Right renal cortex interstitium (tissue), 3 donors: ENCODE results near the gene OLFM1. TPM values are rescaled to one million over a fixed set of nuclear protein-coding genes. Genes with fewer than 3 reads are reported as not detected.
"Not testable (repeated sequence)": the region's sequence is repeated elsewhere in the genome, so short reads cannot be mapped to it uniquely, and the experiment has no call there.

ENCODE experiments used
- DNase-seq, 3 donors: peaks; one replicate each; pipeline ENCODE4 v3.0.0-alpha.2; 2013; ENCODE audit warnings: low read depth in 3 of 3, low spot score in 2 of 3
- polyA plus RNA-seq, 3 donors: library from polyadenylated mRNA; unstranded; fragments of 120-200 nt; gene quantifications; one replicate each; pipeline ENCODE4 v1.2.1, GENCODE V29; 2013; ENCODE audit not compliant: insufficient read length in 3 of 3

Gene OLFM1
- polyA plus RNA-seq, 3 donors: 3.2 to 5.7 (median 3.6) TPM

DNA sequence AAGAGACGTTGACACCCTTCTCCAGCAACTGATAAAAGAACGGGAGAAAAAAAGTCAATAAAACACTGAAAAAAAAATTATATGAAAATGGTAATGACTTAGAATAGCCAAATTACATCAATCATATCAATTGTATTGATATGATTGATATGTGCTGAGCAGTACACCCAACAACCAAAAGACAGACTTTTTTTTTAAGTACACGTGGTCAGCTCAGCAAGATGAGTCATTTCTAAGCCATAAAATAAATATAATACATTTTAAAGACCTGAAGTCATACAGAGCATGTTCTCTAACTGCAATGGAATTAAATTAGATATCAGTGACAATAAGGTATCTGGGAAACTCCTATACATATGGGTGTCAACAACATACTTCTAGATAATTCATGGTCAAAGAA is 30.9 kb upstream of the OLFM1 start:
- no peak for DNase-seq

DNA sequence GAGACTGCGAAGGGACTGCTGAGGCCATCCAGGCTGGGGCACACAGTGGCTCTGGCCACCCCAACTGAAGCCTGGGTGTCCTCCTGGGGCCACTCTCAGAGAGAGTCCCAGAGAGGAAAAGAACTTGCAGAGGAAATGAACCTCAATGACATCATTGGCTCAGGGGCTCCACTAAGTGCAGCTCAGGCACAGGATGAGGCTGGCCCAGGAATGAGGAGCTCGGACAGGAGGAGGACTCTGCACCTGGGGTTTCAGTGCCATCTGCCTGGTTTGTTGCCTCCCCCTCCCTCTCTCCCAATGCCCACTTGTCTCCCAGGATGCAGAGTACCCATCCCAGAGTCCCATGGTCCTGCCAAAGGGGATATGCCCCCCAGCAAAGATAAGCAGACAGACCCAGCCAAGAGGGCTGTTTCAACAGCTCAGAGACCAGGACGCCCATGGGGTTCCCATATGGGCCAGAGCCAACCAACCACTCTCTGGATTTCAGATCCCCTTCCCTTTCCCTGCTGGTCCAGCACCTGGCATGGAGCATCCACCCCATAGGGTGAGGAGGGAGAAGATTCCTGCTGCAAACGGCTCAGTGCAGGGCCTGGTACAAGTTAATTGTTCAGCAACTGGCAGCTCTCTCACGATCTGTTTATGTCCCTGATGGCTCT is 26.9 kb upstream of the OLFM1 start:
- DNase-seq: no peak

DNA sequence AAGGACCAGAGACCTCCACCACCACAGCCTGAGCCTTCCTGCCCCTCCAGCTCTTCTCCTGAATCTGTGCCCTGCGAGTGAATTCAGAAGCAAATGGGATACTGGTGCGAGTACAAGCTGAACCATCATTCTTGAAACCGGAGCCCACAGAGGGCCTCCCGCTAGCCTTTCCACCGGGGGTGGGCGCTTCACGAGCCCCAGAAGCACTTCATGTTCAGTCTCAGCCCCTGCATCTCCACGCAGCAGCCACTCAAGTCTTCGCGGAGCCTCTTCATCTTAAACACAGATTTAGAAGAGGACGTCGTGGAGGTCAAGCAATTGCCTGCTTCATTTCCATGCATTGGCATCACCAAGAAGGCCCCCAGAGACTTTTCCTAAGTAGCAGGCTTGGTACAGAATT is 26.0 kb upstream of the OLFM1 start:
- no peak for DNase-seq

DNA sequence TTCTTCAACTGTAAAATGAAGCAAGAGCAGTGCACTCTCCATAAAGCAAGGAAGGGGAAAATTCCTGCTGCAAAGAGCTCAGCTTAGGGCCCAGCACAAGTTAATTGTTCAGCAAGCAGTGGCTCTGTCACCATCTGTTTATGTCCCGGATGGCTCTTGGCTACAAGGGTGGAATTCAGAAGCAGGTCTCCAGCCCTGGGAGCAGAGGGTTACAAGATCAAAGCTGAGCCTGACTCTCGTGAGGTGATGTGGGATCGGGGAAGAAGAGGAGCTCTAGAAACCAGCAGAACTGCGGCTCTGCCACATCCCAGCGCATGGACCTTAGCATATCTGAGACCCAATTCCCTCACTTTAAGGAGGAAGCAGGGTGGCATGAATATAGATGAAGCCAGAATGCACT is 25.2 kb upstream of the OLFM1 start:
- DNase-seq: no peak

DNA sequence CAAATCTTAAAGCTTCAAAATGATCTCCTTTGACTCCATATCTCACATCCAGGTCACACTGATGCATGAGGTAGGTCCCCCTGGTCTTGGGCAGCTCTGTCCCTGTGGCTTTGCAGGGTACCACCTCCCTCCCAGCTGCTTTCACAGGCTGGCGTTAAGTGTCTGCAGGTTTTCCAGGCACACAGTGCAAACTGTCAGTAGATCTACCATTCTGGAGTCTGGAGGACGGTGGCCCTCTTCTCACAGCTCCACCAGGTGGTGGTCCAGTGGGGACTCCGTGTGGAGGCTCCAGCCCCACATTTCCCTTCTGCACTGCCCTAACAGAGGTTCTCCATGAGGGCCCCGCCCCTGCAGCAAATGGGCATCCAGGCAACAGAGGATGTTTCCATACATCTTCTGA is 24.0 kb upstream of the OLFM1 start:
- DNase-seq: not testable (repeated sequence)

DNA sequence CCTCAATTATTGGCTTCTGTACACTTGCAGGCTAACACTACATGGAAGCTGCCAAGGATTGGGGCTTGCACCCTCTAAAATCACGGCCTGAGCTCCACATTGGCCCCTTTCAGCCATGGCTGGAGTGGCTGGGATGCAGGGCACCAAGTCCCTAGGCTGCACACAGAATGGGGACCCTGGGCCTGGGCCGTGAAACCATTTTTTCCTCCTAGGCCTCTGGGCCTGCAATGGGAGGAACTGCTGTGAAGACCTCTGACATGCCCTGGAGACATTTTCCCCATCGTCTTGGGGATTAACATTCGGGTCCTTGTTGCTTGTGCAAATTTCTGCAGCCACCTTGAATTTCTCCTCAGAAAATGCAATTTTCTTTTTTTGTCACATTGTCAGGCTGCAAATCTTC is 23.6 kb upstream of the OLFM1 start:
- not testable (repeated sequence) for DNase-seq

DNA sequence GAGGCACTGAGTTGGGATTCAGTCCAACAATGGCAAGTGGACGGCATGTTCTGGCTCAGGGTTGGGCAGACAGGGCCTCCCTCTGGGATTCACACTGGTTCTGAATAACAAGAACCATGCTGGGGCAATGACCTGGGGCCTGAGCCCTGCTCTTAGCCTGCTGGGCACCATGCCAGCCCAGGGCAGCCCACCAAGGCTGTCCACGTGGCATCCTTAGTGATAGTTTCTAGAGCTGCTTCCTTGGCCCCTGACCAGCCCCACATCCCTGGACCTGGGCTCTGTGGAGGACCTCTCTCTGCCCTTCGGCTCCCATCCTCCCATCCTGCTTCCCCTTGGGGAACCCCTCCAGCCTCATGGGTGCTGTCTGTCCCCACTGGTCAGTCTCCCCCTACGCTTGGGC is 22.3 kb upstream of the OLFM1 start:
- DNase-seq: no peak

DNA sequence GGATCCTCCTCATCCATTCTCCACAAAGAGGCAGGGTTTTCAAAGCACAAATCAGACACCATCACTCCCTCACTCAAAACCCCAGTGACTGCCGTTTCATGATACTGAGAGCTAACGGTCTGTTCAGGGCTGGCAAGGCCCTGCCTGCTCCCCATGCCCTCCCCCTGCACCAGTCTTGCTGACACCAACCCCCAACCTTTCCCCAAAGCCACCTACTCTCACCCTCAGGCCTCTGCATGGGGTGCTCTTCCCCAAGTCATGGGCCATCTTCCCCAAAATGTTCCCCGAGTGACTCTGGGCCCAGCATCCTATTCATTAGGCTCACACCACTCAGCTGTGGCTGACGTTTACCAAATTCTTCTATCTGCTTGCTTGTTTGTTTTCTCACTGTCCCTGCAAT is 21.7 kb upstream of the OLFM1 start:
- DNase-seq: no peak

DNA sequence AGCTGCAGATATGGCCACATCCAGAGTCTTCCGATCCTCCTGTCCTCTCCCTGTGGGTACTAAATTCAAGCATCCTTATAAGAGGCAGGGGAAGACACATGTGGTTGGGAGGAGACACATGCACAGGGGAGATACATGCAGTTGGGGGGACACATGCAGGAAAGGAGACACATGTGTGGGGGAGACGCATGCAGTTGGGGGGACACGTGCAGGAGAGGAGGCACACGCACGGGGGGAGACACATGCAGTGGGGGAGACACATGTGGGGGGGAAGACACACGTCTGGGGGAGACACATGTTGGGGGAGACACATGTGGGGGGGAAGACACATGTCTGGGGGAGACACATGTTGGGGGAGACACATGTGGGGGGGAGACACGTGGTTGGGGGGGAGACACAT is 21.2 kb upstream of the OLFM1 start:
- DNase-seq: no peak

DNA sequence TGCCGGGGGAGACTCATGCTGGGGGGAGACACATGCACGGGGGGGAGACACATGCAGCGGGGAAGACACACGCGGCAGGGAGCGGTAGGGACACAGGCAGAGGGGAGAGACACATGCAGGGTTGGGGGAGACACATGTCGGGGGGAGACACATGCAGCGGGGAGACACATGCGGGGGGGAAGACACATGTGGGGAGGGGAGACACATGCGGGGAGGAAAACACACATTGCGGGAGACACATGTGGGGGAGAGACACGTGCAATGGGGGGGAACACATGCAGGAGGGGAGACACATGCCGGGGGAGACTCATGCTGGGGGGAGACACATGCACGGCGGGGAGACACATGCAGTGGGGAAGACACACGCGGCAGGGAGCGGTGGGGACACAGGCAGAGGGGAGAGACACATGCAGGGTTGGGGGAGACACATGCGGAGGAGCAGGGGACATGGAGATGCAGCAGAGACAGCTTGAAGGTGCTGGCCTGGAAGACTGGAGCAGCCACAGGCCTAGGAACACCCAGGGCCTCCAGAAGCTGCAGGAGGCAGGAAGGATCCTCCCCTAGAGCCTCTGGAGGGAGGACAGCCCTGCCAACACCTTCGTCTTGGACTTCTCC is 20.3 kb upstream of the OLFM1 start:
- no peak for DNase-seq

DNA sequence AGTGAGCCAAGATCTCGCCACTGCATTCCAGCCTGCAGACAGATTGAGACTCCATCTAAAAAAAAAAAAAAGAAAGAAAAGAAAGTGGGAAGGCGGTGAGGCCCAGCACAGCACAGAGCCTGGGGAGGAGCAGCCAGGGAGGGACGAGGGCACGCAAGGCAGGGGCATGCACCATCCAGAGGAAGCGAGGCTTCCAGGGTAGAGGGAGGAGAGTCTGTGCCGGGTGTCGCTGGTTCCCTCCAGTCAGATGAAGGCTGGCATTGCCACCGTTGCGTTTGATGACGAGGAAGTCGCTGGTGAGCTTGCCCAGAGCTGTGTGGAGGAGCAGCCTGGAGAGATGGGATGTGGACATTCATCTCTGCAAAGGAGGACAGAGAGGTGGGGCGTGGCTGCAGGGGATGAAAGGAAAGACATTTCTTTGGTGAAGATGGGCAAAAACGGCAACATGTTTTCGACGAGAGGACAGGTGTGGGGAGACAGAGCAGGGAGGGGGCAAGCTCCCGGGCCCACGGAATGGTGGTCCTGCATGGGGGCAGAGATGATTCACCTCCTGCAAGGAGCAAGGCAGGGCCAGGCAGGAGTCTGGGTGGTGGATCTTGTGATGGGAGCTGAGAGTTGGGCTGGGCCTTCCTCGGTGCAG is 18.6 kb upstream of the OLFM1 start:
- no peak for DNase-seq

DNA sequence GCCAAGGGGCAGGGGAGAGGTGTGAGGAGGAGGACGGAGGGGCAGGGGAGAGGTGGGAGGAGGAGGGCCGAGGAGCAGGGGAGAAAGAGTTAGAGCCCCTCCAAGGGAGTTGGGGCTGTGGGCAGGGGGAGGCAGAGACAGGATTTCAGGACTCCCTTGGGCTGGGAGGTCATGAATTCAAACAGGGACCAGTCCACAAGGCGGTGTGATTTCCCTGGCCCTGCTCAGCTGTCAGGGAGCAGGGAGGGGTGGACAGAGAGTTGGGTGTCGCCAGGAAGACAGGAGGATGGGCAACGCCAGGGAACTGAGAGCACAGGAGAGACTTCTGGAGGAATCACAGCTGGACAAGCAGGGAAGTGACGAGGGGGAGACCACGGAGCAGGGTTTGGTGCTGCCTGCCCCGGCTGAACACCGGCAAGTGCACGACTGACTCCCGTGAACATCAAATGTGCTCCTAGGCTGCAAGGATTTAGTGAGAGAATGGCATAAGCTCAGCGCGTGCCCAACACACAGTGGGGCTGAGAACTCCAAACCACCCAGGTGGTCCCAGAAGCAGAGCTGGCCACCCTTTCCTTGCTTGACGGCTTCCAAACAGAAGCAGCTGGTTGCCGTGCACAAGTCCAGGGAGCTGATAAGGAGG is 17.8 kb upstream of the OLFM1 start:
- no peak for DNase-seq

DNA sequence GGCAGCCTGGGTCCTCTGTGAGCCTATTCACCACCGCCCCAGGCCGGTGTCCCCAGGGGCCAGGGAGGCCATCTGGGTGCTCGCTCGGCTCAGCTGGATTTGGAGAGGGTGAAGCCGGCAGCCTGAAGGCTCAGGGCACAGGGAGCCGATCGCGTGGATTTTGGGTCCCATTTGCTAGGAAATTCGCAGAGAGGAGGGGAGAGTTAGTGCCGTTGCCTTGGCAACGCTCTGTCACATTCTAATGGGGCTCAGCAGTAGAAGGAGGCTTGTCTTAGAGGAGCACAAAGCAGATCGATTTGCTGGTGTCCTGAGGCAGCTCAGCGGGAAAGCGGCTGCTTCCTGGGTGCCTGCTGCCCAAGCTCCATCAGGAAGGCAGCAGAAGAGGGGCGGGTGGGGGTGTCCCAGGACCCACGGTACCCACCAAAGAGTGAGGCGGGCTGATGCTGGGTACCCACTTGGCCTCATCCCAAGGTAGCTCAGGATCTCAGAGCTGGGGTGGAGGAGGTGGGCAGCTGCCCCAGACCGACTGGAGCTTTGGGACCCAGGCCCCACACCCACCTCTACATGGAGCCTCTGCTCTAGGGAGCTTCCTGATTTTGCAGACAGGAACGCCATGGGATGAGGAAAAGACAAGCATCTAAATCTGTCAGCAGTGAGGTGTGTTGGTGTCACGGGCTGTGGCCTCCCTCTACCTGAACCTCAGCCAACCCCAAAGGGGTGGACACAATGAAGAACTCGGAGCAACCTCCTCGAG is 17.1 kb upstream of the OLFM1 start:
- DNase-seq: no peak

DNA sequence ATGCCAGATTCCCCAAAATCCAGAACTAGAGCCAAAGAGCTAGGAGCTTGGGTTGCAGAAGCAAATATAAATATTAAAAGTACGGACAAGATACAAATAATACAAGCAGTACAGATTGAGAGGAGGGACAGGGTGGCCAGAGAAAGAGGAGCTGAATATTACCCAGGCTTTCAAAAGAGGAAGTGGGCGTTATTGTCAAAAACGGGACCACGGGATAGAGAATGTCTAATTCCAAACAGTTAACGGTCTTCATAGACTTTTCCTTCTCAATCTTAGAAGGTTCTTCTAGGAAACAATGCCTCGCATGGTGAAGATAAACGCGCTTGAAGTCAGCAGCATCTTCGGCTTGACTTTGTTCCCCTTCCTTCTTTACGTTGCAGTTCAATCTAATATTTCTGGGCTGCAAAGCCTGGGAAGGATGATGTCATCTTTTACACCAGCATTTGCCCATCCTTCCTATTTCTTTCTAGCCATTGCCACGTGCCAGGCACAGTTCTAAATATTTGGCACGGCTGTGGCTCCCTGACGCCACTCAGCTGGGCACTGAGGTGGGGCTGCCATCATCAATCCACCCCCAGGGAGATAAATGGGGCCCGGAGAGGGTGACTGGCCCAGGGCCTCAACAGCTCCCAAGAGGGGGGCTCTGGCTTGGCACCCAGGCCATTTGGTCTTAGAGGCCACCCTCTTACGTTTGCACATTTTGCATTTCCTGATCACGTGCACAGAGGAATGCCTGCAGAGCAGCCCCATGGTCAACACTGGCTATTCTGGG is 16.3 kb upstream of the OLFM1 start:
- DNase-seq: no peak

DNA sequence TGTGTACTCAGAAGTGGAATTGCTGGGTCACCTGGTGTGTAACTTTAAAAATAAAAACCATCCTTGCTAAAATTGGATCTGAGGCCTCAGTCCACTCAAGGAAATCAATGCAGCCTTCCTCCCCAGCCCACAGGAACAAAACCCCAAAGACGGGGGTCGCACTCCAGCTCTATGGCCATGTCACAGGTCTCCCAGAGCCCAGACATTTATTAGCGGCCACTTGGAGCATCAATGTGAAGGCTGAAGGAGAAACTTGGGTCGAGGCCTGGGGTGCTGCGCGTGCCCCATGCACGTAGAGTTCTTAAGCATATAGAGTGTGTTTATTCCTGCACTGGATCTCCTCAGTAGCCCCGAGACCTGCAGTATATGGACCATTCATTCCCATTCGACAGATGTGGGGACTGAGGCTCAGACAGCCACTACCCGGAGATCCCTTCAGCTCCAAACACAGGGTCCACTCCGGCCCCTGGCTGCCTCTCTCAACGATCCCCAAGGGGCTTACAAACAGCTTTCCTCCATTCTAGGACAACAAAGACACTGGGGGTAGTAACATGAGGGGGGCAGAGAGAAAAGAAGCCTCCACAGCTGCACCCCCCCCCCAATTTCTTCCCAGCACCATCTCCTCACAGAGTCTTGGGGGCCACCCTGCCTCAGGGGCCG is 14.3 kb upstream of the OLFM1 start:
- DNase-seq: no peak

DNA sequence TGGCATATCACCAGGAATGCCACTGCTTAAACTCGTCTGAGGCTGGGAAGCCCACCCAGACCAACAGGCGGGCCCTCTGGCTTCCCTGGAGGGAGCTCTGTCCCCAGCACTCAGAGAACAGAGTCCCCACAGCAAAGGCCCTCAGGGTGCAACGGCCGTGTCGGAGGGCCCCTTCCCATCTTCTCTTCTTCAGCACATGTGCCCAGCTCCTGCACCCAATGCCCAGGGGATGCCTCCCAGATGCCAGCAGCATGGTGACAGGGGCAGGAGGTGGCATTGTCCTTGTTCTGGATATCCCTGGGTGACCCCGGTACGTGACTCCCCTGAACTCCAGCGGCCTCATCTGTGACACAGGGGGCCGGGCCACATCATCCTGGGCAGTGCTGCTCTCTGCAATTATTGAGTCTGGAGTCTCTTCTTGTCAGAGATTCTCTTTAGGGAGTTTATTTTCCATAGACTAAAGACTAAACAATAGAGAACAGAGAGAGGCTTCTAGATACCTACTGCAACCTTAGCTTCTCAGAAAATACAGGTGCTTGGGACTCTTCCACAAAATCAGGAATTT is 13.6 kb upstream of the OLFM1 start:
- no peak for DNase-seq

DNA sequence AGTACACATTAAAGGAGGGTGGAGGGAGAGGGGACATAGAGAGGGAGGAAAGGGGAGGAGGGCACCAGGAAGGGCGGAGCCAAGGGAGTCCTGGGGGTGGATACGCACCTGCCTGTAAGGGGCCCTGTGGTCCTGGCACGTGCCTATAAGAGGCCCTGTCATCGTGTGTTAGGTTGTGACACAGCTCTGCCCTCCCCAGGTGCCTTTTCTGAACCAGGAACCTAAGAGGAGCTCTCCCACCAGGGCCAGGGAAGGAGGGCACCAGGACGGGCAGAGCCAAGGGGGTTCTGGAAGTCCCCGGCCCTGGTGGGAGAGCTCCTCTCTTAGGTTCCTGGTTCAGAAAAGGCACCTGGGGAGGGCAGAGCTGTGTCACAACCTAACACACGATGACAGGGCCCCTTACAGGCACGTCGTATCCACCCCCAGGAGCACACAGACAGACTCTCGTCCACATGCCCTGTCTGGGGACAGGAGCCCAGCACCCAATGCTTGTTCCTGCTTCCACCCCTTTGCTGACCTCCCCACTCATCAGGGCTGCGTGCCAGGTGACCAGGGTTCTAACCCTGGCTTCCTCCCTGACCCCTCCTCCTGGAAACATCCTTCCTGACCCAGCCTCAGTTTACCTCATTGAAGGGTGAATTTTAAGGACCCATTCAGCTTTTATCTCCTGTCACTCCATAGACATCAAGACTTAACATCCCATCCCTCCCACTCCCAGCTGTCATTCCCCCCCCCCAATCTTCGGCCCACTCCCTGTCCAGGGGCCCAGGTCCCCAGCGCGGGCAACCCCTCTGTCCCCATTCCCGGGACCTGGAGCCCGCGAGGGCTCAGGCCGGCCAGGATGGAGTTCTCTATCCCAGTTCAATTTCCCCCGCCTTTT is 12.9 kb upstream of the OLFM1 start:
- no peak for DNase-seq
